Uterus (tissue), 2 donors: ENCODE results near the gene RHEBL1.

Source experiments
- CTCF ChIP-seq, 4 experiments: fragments of 200-600 bp in 2 of 4; fragments of 450-650 bp in 2 of 4; sonication (generic) in 2 of 4; IDR thresholded peaks; one replicate each; pipeline ENCODE4 v1.5.1; 2016 to 2019; ENCODE audit warnings: antibody characterized with exemption in 4 of 4, mild to moderate bottlenecking in 2 of 4, moderate library complexity in 1 of 4
- POLR2A ChIP-seq, 2 donors: fragments of 450-650 bp; IDR thresholded peaks; one replicate each; pipeline ENCODE4 v1.6.1; 2016; ENCODE audit warnings: antibody characterized with exemption in 2 of 2, mild to moderate bottlenecking in 1 of 2, moderate library complexity in 1 of 2

GRCh38 chr12:49086116-49086515, 16.3 kb upstream of the RHEBL1 start:
- TF ChIP-seq CTCF (IDR thresholded peaks at IDR 0.05) (no peak), POLR2A (IDR thresholded peaks at IDR 0.05) (peak in 1 of 2 donors; percentile 13)
